IMR-90 (cell line): ENCODE data around the gene DNAH6. TPM values are rescaled to one million over a fixed set of nuclear protein-coding genes. Genes with fewer than 3 reads are reported as not detected.

Experiments used
- ATAC-seq: fragments of 200-7000 bp; cut with Tn5 transposase; 2 replicates; pipeline ENCODE4 v1.9.1; 2020; ENCODE audit warnings: low read depth, mild to moderate bottlenecking, moderate library complexity
- BruUV-seq: library from RNA; stranded (reverse); fragments of 400-500 nt; replicated peaks from 2 replicates; lab custom pipeline; 2021; lab: Mats Ljungman, UMichigan
- CTCF ChIA-PET: fragments of 300-600 bp; formaldehyde crosslinking; extraction: SDS; loops from one replicate; lab custom pipeline; 2021; ENCODE audit warnings: antibody characterized with exemption; lab: Yijun Ruan, JAX
- POLR2A ChIA-PET: fragments of 300-600 bp; sonication (Branson Sonifier 250); formaldehyde crosslinking; loops from one replicate; lab custom pipeline; 2022; ENCODE audit warnings: antibody characterized with exemption; ENCODE audit not compliant: unreplicated experiment; lab: Charles Lee
- DNase-seq: peaks from one replicate; pipeline ENCODE4 v3.0.0; 2013
- H2AFZ ChIP-seq: replicated peaks from 2 replicates; pipeline ENCODE3; 2013; ENCODE audit warnings: low read length, mild to moderate bottlenecking; ENCODE audit not compliant: poor library complexity
- H2AK5ac ChIP-seq: 2 replicates; pipeline ENCODE4 v1.6.1; 2013; ENCODE audit warnings: low read depth, low read length, inconsistent platforms
- H2AK9ac ChIP-seq: replicated peaks from 2 replicates; pipeline ENCODE3; 2013; ENCODE audit warnings: mild to moderate bottlenecking, low read depth, low read length, moderate library complexity; ENCODE audit not compliant: poor library complexity
- H2BK120ac ChIP-seq: 2 replicates; pipeline ENCODE4 v1.6.1; 2013; ENCODE audit warnings: low read depth, low read length, inconsistent platforms
- H2BK15ac ChIP-seq: 3 replicates; pipeline ENCODE4 v1.6.1; 2013; ENCODE audit warnings: low read depth, low read length, inconsistent platforms
- H2BK20ac ChIP-seq: 2 replicates; pipeline ENCODE4 v1.6.1; 2013; ENCODE audit warnings: low read depth, mild to moderate bottlenecking, inconsistent platforms, low read length, moderate library complexity
- H2BK5ac ChIP-seq: 2 replicates; pipeline ENCODE4 v1.6.1; 2013; ENCODE audit warnings: mild to moderate bottlenecking, low read depth, low read length, inconsistent platforms; ENCODE audit not compliant: poor library complexity, severe bottlenecking
- H3K14ac ChIP-seq: replicated peaks from 2 replicates; pipeline ENCODE4 v1.6.1; 2013; ENCODE audit warnings: low read depth, low read length, inconsistent platforms
- H3K18ac ChIP-seq: 2 replicates; pipeline ENCODE4 v1.6.1; 2013; ENCODE audit warnings: low read depth, low read length, control low read depth
- H3K23ac ChIP-seq: 2 replicates; pipeline ENCODE4 v1.6.1; 2013; ENCODE audit warnings: low read depth, low read length, inconsistent platforms
- H3K27ac ChIP-seq: 2 replicates; pipeline ENCODE4 v1.5.1; 2013; ENCODE audit warnings: mild to moderate bottlenecking, control low read depth, low read length; ENCODE audit not compliant: insufficient read depth
- H3K27me3 ChIP-seq: 2 replicates; pipeline ENCODE4 v1.6.1; 2013; ENCODE audit warnings: low read length; ENCODE audit not compliant: control insufficient read depth, insufficient read depth
- H3K36me3 ChIP-seq: 2 replicates; pipeline ENCODE4 v1.6.1; 2013; ENCODE audit warnings: low read length, mixed read lengths; ENCODE audit not compliant: control insufficient read depth, insufficient read depth
- H3K4ac ChIP-seq: 2 replicates; pipeline ENCODE4 v1.6.1; 2013; ENCODE audit warnings: low read depth, low read length, inconsistent platforms
- H3K4me1 ChIP-seq: 2 replicates; pipeline ENCODE4 v1.6.1; 2013; ENCODE audit warnings: low read length, mixed read lengths; ENCODE audit not compliant: control insufficient read depth, insufficient read depth
- H3K4me2 ChIP-seq: 2 replicates; pipeline ENCODE4 v1.6.1; 2013; ENCODE audit warnings: low read depth, mild to moderate bottlenecking, control low read depth, low read length, moderate library complexity
- H3K4me3 ChIP-seq: 2 replicates; pipeline ENCODE4 v1.5.1; 2013; ENCODE audit warnings: low read depth, mild to moderate bottlenecking, control low read depth, low read length, moderate library complexity; ENCODE audit not compliant: insufficient read depth
- H3K56ac ChIP-seq: 2 replicates; pipeline ENCODE4 v1.6.1; 2013; ENCODE audit warnings: low read length, inconsistent platforms; ENCODE audit not compliant: insufficient read depth; ENCODE audit errors: extremely low read depth
- H3K79me1 ChIP-seq, 2 experiments: 2 replicates each; pipeline ENCODE4 v1.6.1; 2013; ENCODE audit warnings: low read length in 2 of 2, inconsistent platforms in 1 of 2, low read depth in 1 of 2
- H3K9ac ChIP-seq: 2 replicates; pipeline ENCODE4 v1.6.1; 2013; ENCODE audit warnings: low read depth, low read length, control low read depth
- H3K9me1 ChIP-seq: 2 replicates; pipeline ENCODE4 v1.6.1; 2013; ENCODE audit warnings: low read length, inconsistent platforms; ENCODE audit not compliant: insufficient read depth
- H3K9me3 ChIP-seq: 2 replicates; pipeline ENCODE4 v1.6.1; 2013; ENCODE audit warnings: low read length; ENCODE audit not compliant: control insufficient read depth, insufficient read depth
- H4K20me1 ChIP-seq: 2 replicates; pipeline ENCODE4 v1.6.1; 2013; ENCODE audit warnings: low read length, inconsistent platforms; ENCODE audit not compliant: insufficient read depth
- H4K5ac ChIP-seq: 2 replicates; pipeline ENCODE4 v1.6.1; 2013; ENCODE audit warnings: mild to moderate bottlenecking, low read depth, low read length, control low read depth
- H4K8ac ChIP-seq, 2 experiments: 2 replicates each; pipeline ENCODE4 v1.6.1; 2013; ENCODE audit warnings: low read depth in 2 of 2, low read length in 2 of 2, control low read depth in 1 of 2, inconsistent platforms in 1 of 2
- H4K91ac ChIP-seq: 2 replicates; pipeline ENCODE4 v1.6.1; 2013; ENCODE audit warnings: low read depth, low read length, inconsistent platforms; ENCODE audit not compliant: insufficient read depth
- CHD1 ChIP-seq: IDR thresholded peaks from 2 replicates; pipeline ENCODE4 v1.6.1; 2012; ENCODE audit warnings: low read depth, low read length, improper control_type of control experiment
- CTCF ChIP-seq: conservative IDR thresholded peaks from 2 replicates; pipeline ENCODE4 v1.5.1; 2012; ENCODE audit warnings: mild to moderate bottlenecking, low read depth, low read length, improper control_type of control experiment
- ELK1 ChIP-seq: fragments of 150-350 bp; IDR thresholded peaks from 2 replicates; pipeline ENCODE4 v1.6.1; 2016; ENCODE audit warnings: low read depth, mild to moderate bottlenecking, low read length, moderate library complexity, borderline replicate concordance
- MAFK ChIP-seq: IDR thresholded peaks from 2 replicates; pipeline ENCODE4 v1.6.1; 2012; ENCODE audit warnings: low read depth, low read length, improper control_type of control experiment
- RAD21 ChIP-seq: IDR thresholded peaks from 2 replicates; pipeline ENCODE4 v1.6.1; 2012; ENCODE audit warnings: low read length, improper control_type of control experiment
- RFX5 ChIP-seq: IDR thresholded peaks from 2 replicates; pipeline ENCODE4 v1.8.0; 2012; ENCODE audit warnings: low read depth, mild to moderate bottlenecking, low read length, moderate library complexity
- SMC3 ChIP-seq: fragments of 150-350 bp; IDR thresholded peaks from 2 replicates; pipeline ENCODE4 v1.6.1; 2016; ENCODE audit warnings: low read depth, mild to moderate bottlenecking, antibody characterized with exemption, low read length, moderate library complexity
- USF2 ChIP-seq: fragments of 150-350 bp; IDR thresholded peaks from 2 replicates; pipeline ENCODE4 v1.6.1; 2017; ENCODE audit warnings: mild to moderate bottlenecking, antibody characterized with exemption, low read length, low read depth
- whole genome bisulfite sequencing, 2 experiments: methylation state at CpG; one replicate each; pipeline versions ENCODE4 v1.1.5 to v1.1.7; 2013; ENCODE audit warnings: missing lambda C conversion rate in 2 of 2; ENCODE audit not compliant: insufficient read length in 1 of 2; ENCODE audit errors: extremely low coverage in 2 of 2; 5-methylcytosine and 5-hydroxymethylcytosine counted together
- dilution Hi-C: fragments of 300-500 bp; cut with HindIII; formaldehyde crosslinking; loops from one replicate; pipeline ENCODE4 v1.14.3; 2018; ENCODE audit warnings: low sequenced_read_pairs; ENCODE audit not compliant: unreplicated experiment
- in situ Hi-C: fragments of 300-500 bp; cut with MboI; formaldehyde crosslinking; loops from 3 replicates; pipeline ENCODE4 v1.14.3; 2019; ENCODE audit warnings: low sequenced_read_pairs, inconsistent platforms, mixed read lengths
- intact Hi-C: fragments of 100-400 bp; cut with micrococcal nuclease; formaldehyde crosslinking; loops from 2 replicates; pipeline ENCODE4 v1.10.0; 2022
- polyA plus RNA-seq, 3 experiments: library from polyadenylated mRNA; depleted of rRNA; stranded (reverse); fragments of >200 nt; gene quantifications; 2 replicates each; pipeline ENCODE4 v1.2.3, GENCODE V29; 2012; ENCODE audit warnings: low replicate concordance in 1 of 3
- total RNA-seq: library from RNA; depleted of rRNA; stranded (reverse); fragments of >200 nt; gene quantifications from 2 replicates; pipeline ENCODE4 v1.2.3, GENCODE V29; 2012

DNAH6 gene
- total and polyA plus RNA-seq, 2 of the 4 experiments (the other 2 are of a cell fraction): under 0.01 to 0.07 TPM

- H3K79me1 ChIP-seq: peaks cover 37 to 38% of the 10 kb centered on the region in 2 experiments
- no peak overlapping the region for H3K4me3 ChIP-seq
- no peak overlapping the region for H3K23ac ChIP-seq
- in situ Hi-C loops: no loop called here
- H3K18ac ChIP-seq: no peak overlapping the region
- H4K8ac ChIP-seq: no peak overlapping the region
- no peak overlapping the region for H3K27ac ChIP-seq
- no peak overlapping the region for H2AK5ac ChIP-seq
- no peak overlapping the region for H2BK15ac ChIP-seq
- DNase-seq: no peak
- no peak overlapping the region for H4K5ac ChIP-seq
- no peak for TF ChIP-seq RFX5
- no peak for TF ChIP-seq SMC3
- no peak for TF ChIP-seq RAD21
- no peak for TF ChIP-seq MAFK
- TF ChIP-seq USF2: no peak
- TF ChIP-seq CTCF: no peak
- TF ChIP-seq CHD1: no peak
- TF ChIP-seq ELK1: no peak
- no peaks in the 10 kb centered on the region for H3K27me3 ChIP-seq
- peaks cover 3% of the 10 kb centered on the region for H3K36me3 ChIP-seq
- H2BK5ac ChIP-seq: no peak overlapping the region
- 100% methylated on average over 1 of the region's 8 CpGs; no CpG with 5 or more reads in 1 of the 2 experiments for WGBS, 2 experiments
- H3K9me1 ChIP-seq: peaks cover 28% of the 10 kb centered on the region
- POLR2A ChIA-PET: no interaction called here
- H2BK120ac ChIP-seq: no peak overlapping the region
- H2AK9ac ChIP-seq: no peak overlapping the region
- no peaks in the 10 kb centered on the region for H3K9me3 ChIP-seq
- dilution Hi-C loops: no loop called here
- no peak overlapping the region for H2AFZ ChIP-seq
- ATAC-seq: no peak
- H2BK20ac ChIP-seq: no peak overlapping the region
- no peak overlapping the region for H3K56ac ChIP-seq
- CTCF ChIA-PET: no interaction called here
- no peak overlapping the region for H3K4me2 ChIP-seq
- BruUV-seq: no TSS peak
- H4K20me1 ChIP-seq: no peaks in the 10 kb centered on the region
- H3K4me1 ChIP-seq: peaks cover 25% of the 10 kb centered on the region
- no peak overlapping the region for H4K91ac ChIP-seq
- no peak overlapping the region for H3K14ac ChIP-seq
- H3K9ac ChIP-seq: no peak overlapping the region
- intact Hi-C loops: no loop called here
- H3K4ac ChIP-seq: no peak overlapping the region
Measured at GRCh38 chr2:84844141-84844540, 327.8 kb downstream of the DNAH6 start.
